Naive thymus-derived CD4-positive, alpha-beta T cell (primary cell): ENCODE data around the gene NBEA. TPM values are rescaled to one million over a fixed set of nuclear protein-coding genes. Genes with fewer than 3 reads are reported as not detected.

ENCODE experiments used
- ATAC-seq: fragments of 150-1000 bp; cut with Tn5 transposase; 2 replicates; pipeline ENCODE4 v1.10.0; 2021; ENCODE audit warnings: mild to moderate bottlenecking, moderate library complexity
- CTCF ChIA-PET: fragments of 350-600 bp; sonication (Branson Sonifier 250); formaldehyde crosslinking; loops from one replicate; lab custom pipeline; 2021; ENCODE audit warnings: antibody characterized with exemption; lab: Charles Lee
- POLR2A ChIA-PET: fragments of 350-600 bp; sonication (Branson Sonifier 250); formaldehyde crosslinking; loops from one replicate; lab custom pipeline; 2021; ENCODE audit warnings: antibody characterized with exemption, inconsistent platforms; lab: Charles Lee
- DNase-seq, 9 donors: peaks; one replicate each; pipeline versions ENCODE4 v3.0.0 to v3.0.0-alpha.2; 2020 to 2022; ENCODE audit warnings: mixed read lengths in 1 of 9
- H3K27ac ChIP-seq: one replicate; pipeline ENCODE4 v1.7.0; 2013; ENCODE audit warnings: mild to moderate bottlenecking, low read depth, low read length, moderate library complexity
- H3K27me3 ChIP-seq, 2 donors: one replicate each; pipeline ENCODE4 v1.7.0; 2013; ENCODE audit warnings: low read length in 2 of 2, mild to moderate bottlenecking in 2 of 2, moderate library complexity in 2 of 2; ENCODE audit not compliant: control insufficient read depth in 2 of 2, insufficient read depth in 2 of 2
- H3K36me3 ChIP-seq, 3 experiments: 1 replicate in 2 of 3; 2 replicates in 1 of 3; pipeline ENCODE4 v1.7.0; 2013; ENCODE audit warnings: low read length in 3 of 3, mild to moderate bottlenecking in 3 of 3, moderate library complexity in 1 of 3; ENCODE audit not compliant: insufficient read depth in 3 of 3, control insufficient read depth in 2 of 3
- H3K4me1 ChIP-seq, 2 donors: one replicate each; pipeline ENCODE4 v1.7.0; 2013; ENCODE audit warnings: low read length in 2 of 2, mild to moderate bottlenecking in 2 of 2, moderate library complexity in 1 of 2; ENCODE audit not compliant: control insufficient read depth in 2 of 2, insufficient read depth in 2 of 2
- H3K4me3 ChIP-seq: 2 replicates; pipeline ENCODE4 v1.7.0; 2013; ENCODE audit warnings: mild to moderate bottlenecking, low read length
- H3K9me3 ChIP-seq, 3 experiments: 1 replicate in 2 of 3; 2 replicates in 1 of 3; pipeline ENCODE4 v1.7.0; 2013; ENCODE audit warnings: low read length in 3 of 3; ENCODE audit not compliant: control insufficient read depth in 2 of 3
- H3K27ac Mint-ChIP-seq, 9 donors: one replicate each; pipeline ENCODE4 v1.8.0; 2020 to 2022; ENCODE audit warnings: mixed read lengths in 9 of 9, mild to moderate bottlenecking in 8 of 9, moderate library complexity in 5 of 9, inconsistent platforms in 2 of 9
- H3K27me3 Mint-ChIP-seq, 5 donors: one replicate each; pipeline ENCODE4 v1.8.0; 2021 to 2022; ENCODE audit warnings: mixed read lengths in 5 of 5, mild to moderate bottlenecking in 1 of 5
- H3K36me3 Mint-ChIP-seq, 5 donors: one replicate each; pipeline ENCODE4 v1.8.0; 2020 to 2022; ENCODE audit warnings: mixed read lengths in 5 of 5, mild to moderate bottlenecking in 3 of 5, inconsistent platforms in 1 of 5
- H3K4me1 Mint-ChIP-seq, 7 donors: one replicate each; pipeline ENCODE4 v1.8.0; 2020 to 2022; ENCODE audit warnings: mixed read lengths in 7 of 7, mild to moderate bottlenecking in 3 of 7, inconsistent platforms in 1 of 7
- H3K4me3 Mint-ChIP-seq, 10 donors: one replicate each; pipeline ENCODE4 v1.8.0; 2020 to 2022; ENCODE audit warnings: mild to moderate bottlenecking in 10 of 10, mixed read lengths in 10 of 10, moderate library complexity in 6 of 10, inconsistent platforms in 2 of 10
- H3K9me3 Mint-ChIP-seq, 11 donors: one replicate each; pipeline ENCODE4 v1.8.0; 2020 to 2022; ENCODE audit warnings: mixed read lengths in 11 of 11, mild to moderate bottlenecking in 4 of 11, inconsistent platforms in 1 of 11, moderate library complexity in 1 of 11
- intact Hi-C, 2 donors: fragments of 100-400 bp; cut with micrococcal nuclease; formaldehyde crosslinking; loops; one replicate each; pipeline ENCODE4 v1.15.1; 2023
- polyA plus RNA-seq, 2 donors: library from polyadenylated mRNA; unstranded; fragments of 300-500 nt; fragmentation: Illumina TruSeq; gene quantifications; one replicate each; pipeline ENCODE4 v1.2.3, GENCODE V29; 2021
- total RNA-seq, 6 experiments: library from RNA in 5 of 6; stranded (reverse) in 5 of 6; gene quantifications; 1 replicate in 5 of 6; 2 replicates in 1 of 6; pipeline ENCODE4 v1.2.3 and lab custom pipeline; 2021 to 2026

NBEA gene
- total and polyA plus RNA-seq, 7 experiments from 2014 or later = 0.15 to 6.3 (median 3.2) TPM

DNA sequence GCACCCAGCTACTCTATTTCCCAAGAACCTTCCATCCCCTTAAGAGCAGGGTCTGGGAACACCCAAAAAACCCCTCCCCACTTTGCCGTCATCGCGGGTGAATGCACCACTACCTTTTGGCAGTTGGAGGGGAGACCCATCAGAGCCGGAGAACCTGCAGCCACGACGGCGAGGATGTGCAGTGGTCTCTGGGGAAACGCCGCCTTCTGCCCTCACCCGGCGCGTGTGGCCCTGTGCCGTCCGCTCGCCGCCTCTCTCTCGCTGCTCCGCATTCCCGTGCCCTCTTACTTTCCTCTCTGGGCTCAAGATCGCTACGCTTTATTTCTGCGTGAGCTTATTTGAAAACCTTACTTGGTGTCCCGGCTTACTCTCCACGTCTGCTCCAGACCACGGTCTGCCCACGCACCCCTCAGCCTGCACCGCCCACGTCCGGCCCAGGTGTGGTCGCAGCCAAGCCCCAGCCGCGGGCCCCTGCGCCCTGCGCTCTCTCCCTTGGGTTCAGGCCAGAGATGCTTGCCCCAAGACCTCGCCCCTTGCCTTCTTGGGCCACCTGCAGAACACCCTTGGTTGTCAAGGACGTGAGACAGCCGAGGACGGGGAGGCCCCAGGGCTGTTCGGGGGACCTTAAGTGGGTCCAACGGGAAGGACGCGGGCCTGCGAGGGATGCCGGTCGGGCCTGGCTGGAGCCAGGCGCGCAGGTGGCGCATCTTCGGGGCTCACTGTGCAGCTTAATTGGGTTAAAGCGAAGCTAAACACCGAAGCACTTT, 536.4 kb downstream of the NBEA start:
- H3K27me3 Mint-ChIP-seq = peaks cover 57 to 73% (median 67%) of the 10 kb centered on the region in 5 donors

DNA sequence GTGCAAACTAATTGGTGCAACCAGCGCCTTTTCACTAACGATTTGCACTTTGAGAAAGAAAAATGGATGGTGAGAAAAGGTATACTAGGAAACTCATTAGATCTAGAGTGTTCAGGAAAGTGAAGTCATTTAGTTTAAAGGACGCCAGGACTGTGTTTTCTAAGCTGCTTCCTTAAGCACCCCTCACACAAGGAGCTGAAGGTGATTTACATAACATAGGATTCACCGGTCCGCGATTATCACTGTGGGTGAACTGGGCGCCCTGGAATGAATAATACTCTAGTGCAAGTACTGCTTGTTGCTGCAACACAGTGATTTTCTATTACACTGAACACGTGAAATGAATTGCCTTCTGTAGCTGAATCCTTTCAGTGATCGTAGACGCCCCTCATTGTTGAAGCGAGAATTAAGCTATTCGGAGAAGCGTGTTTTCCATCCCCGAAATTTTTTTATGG, 537.0 kb downstream of the NBEA start:
- Histone ChIP-seq H3K36me3 (no peaks in the 10 kb centered on the region), H3K9me3 (no peaks in the 10 kb centered on the region), H3K27me3 (peaks cover 0 to 31% of the 10 kb centered on the region in 2 donors), H3K4me1 (peaks cover 0 to 13% of the 10 kb centered on the region in 2 donors), H3K4me3 (no peak overlapping the region), H3K27ac (no peak overlapping the region)
- POLR2A ChIA-PET = no interaction called here
- H3K4me1 Mint-ChIP-seq = peaks cover 18 to 45% (median 27%) of the 10 kb centered on the region in 7 donors
- peaks cover 0 to 11% (median 3%) of the 10 kb centered on the region in 5 donors for H3K36me3 Mint-ChIP-seq
- CTCF ChIA-PET = interaction anchor here (1.0 kb wide), 1 partner anchor 11 kb away, joined by 3 read pairs; no protein-coding TSS in a partner anchor
- intact Hi-C loops = no loop called here
- no peak overlapping the region for H3K27ac Mint-ChIP-seq
- H3K4me3 Mint-ChIP-seq = peak overlapping the region in 1 of 10 donors; percentile 19
- ATAC-seq = no peak
- peaks cover 57 to 72% (median 62%) of the 10 kb centered on the region in 5 donors for H3K27me3 Mint-ChIP-seq
- DNase-seq = no peak
- H3K9me3 Mint-ChIP-seq = peaks cover 1 to 30% (median 6%) of the 10 kb centered on the region in 11 donors

More for the DNA sequence above, 536.4 kb downstream of the NBEA start:
- Mint-ChIP-seq H3K9me3 (peaks cover 1 to 35% (median 6%) of the 10 kb centered on the region in 11 donors), H3K27ac (peak overlapping the region in 1 of 9 donors; percentile 18), H3K4me3 (peak overlapping the region in 2 of 10 donors; percentile 8 to 19), H3K4me1 (peaks cover 18 to 45% (median 27%) of the 10 kb centered on the region in 7 donors), H3K36me3 (peaks cover 0 to 11% (median 3%) of the 10 kb centered on the region in 5 donors)
- peaks cover 0 to 31% of the 10 kb centered on the region in 2 donors for H3K27me3 ChIP-seq
- ChIA-PET CTCF (interaction anchor here (1.0 kb wide), 1 partner anchor 12 kb away, joined by 3 read pairs; no protein-coding TSS in a partner anchor), POLR2A (no interaction called here)
- no peaks in the 10 kb centered on the region for H3K36me3 ChIP-seq
- DNase-seq (no peak), ATAC-seq (peak; percentile 26)
- H3K4me1 ChIP-seq = peaks cover 0 to 13% of the 10 kb centered on the region in 2 donors
- intact Hi-C loops = no loop called here
- H3K4me3 ChIP-seq = no peak overlapping the region
- no peaks in the 10 kb centered on the region for H3K9me3 ChIP-seq
- H3K27ac ChIP-seq = no peak overlapping the region

DNA sequence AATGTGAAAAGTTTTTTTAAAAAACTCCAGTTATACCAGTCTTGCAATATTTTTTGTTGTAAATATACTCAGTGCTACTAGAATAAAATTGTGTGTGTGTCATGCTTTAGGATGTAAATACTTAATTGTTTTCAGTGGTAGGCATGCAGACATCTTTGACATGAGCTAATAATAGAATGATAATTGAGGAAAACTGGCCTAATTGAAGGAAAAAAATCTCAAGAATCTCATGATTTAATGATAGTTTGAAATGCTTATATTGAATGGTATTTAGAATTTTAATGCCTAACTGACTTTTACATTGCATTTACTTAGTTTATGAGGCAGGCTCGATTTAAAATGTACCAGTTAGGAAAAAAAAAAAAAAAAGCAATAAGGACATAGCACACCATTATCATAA, 537.6 kb downstream of the NBEA start:
- H3K4me1 Mint-ChIP-seq = peaks cover 18 to 42% (median 24%) of the 10 kb centered on the region in 7 donors

DNA sequence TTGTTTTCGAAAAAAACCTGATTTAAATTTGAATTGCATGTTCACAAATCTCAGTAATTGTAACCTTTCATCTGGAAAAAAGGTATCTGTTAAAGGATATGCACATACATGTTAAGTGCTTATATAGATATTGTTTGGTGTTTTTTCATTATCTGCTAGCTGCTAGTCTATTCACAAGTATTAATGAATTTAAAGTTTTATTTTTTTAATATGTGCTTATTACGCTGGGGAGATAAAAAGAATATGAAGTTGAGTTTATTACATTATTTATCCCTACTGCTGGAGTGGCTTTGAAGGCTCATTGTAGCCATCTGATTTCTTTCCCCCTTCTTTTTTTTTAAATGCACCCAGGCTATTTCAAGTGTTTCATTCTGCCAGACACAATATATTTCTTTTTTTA, 538.3 kb downstream of the NBEA start:
- POLR2A ChIA-PET = no interaction called here
- Mint-ChIP-seq H3K36me3 (peaks cover 0 to 11% (median 3%) of the 10 kb centered on the region in 5 donors), H3K27ac (no peak overlapping the region), H3K4me3 (no peak overlapping the region), H3K9me3 (peaks cover 0 to 21% (median 4%) of the 10 kb centered on the region in 11 donors), H3K4me1 (peaks cover 15 to 35% (median 21%) of the 10 kb centered on the region in 7 donors), H3K27me3 (peaks cover 45 to 60% (median 53%) of the 10 kb centered on the region in 5 donors)
- no peak overlapping the region for H3K27ac ChIP-seq
- H3K9me3 ChIP-seq = no peaks in the 10 kb centered on the region
- H3K4me1 ChIP-seq = peaks cover 0 to 7% of the 10 kb centered on the region in 2 donors
- peaks cover 0 to 22% of the 10 kb centered on the region in 2 donors for H3K27me3 ChIP-seq
- intact Hi-C loops = no loop called here
- DNase-seq (no peak), ATAC-seq (no peak)
- no peak overlapping the region for H3K4me3 ChIP-seq
- H3K36me3 ChIP-seq = no peaks in the 10 kb centered on the region
- CTCF ChIA-PET = no interaction called here

More for the DNA sequence above, 537.6 kb downstream of the NBEA start:
- Mint-ChIP-seq H3K9me3 (peaks cover 0 to 25% (median 4%) of the 10 kb centered on the region in 11 donors), H3K27ac (no peak overlapping the region), H3K27me3 (peaks cover 51 to 67% (median 58%) of the 10 kb centered on the region in 5 donors), H3K36me3 (peaks cover 0 to 11% (median 3%) of the 10 kb centered on the region in 5 donors), H3K4me3 (no peak overlapping the region)
- peaks cover 0 to 28% of the 10 kb centered on the region in 2 donors for H3K27me3 ChIP-seq
- intact Hi-C loops = no loop called here
- H3K27ac ChIP-seq = no peak overlapping the region
- ChIA-PET CTCF (no interaction called here), POLR2A (no interaction called here)
- peaks cover 0 to 13% of the 10 kb centered on the region in 2 donors for H3K4me1 ChIP-seq
- no peak for DNase-seq
- H3K4me3 ChIP-seq = no peak overlapping the region
- H3K36me3 ChIP-seq = no peaks in the 10 kb centered on the region
- no peaks in the 10 kb centered on the region for H3K9me3 ChIP-seq
- no peak for ATAC-seq

DNA sequence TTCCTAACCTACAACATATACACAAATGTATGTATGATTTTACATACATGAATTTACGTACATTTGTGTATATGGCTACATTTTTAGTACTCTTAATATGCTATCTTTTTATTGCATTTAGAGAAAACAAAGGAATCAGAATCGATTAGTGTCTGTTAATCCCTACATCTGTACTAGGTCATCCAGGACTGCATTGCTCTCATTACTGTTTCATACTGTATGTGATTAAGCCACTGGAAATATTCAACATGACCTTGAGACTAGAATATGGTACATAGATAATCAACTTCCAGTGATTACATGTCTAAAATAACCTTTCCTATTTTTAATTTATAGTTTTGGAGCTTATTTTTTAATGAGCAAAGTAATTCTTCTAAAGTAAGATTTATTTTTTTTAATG, 539.7 kb downstream of the NBEA start:
- Mint-ChIP-seq H3K36me3 (peaks cover 0 to 2% (median 0%) of the 10 kb centered on the region in 5 donors), H3K27me3 (peaks cover 31 to 46% (median 39%) of the 10 kb centered on the region in 5 donors), H3K9me3 (peaks cover 0 to 11% (median 2%) of the 10 kb centered on the region in 11 donors), H3K27ac (no peak overlapping the region), H3K4me1 (peaks cover under 1 to 21% (median 7%) of the 10 kb centered on the region in 7 donors), H3K4me3 (no peak overlapping the region)
- DNase-seq (no peak), ATAC-seq (no peak)
- peaks cover 0 to 17% of the 10 kb centered on the region in 2 donors for H3K27me3 ChIP-seq
- H3K9me3 ChIP-seq = no peaks in the 10 kb centered on the region
- intact Hi-C loops = no loop called here
- no peak overlapping the region for H3K4me3 ChIP-seq
- no peaks in the 10 kb centered on the region for H3K4me1 ChIP-seq
- H3K36me3 ChIP-seq = no peaks in the 10 kb centered on the region
- ChIA-PET POLR2A (no interaction called here), CTCF (no interaction called here)
- H3K27ac ChIP-seq = no peak overlapping the region

DNA sequence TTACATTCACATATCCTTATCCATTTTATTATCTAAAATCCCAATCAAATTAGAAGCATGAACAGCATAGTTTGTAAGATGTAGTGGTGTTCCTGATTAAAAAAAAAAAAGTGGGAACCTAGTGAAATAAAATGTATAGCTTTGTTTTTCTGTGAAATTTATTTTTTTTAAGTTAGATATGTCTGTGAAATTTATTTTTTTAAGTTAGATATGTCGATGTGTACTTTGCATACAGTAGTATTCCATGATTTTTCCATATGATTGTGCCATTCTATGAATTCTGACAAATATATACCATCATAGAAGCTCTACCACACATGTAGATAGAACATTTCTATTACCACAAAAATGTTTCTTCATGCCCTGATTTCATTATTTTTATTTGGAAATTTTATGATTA, 540.5 kb downstream of the NBEA start:
- no peak overlapping the region for H3K4me3 Mint-ChIP-seq
- H3K9me3 Mint-ChIP-seq = peaks cover 0 to 4% (median 0%) of the 10 kb centered on the region in 11 donors
- intact Hi-C loops = no loop called here

More for the DNA sequence above, 540.5 kb downstream of the NBEA start:
- POLR2A ChIA-PET = no interaction called here
- DNase-seq = no peak
- Histone ChIP-seq H3K4me3 (no peak overlapping the region), H3K27me3 (peaks cover 0 to 15% of the 10 kb centered on the region in 2 donors), H3K36me3 (no peaks in the 10 kb centered on the region), H3K9me3 (no peaks in the 10 kb centered on the region), H3K4me1 (no peaks in the 10 kb centered on the region), H3K27ac (no peak overlapping the region)
- H3K27me3 Mint-ChIP-seq = peaks cover 24 to 39% (median 31%) of the 10 kb centered on the region in 5 donors
- peaks cover 0 to 13% (median 4%) of the 10 kb centered on the region in 7 donors for H3K4me1 Mint-ChIP-seq
- no peak overlapping the region for H3K27ac Mint-ChIP-seq
- CTCF ChIA-PET = no interaction called here
- no peaks in the 10 kb centered on the region for H3K36me3 Mint-ChIP-seq
- no peak for ATAC-seq
